H1 (cell line): ENCODE results near the gene CIC. TPM values are rescaled to one million over a fixed set of nuclear protein-coding genes. Genes with fewer than 3 reads are reported as not detected.
A peak's percentile ranks its signal among the peaks of the same experiment; 100 is the strongest.

Experiments
- BRCA1 ChIP-seq: IDR thresholded peaks from 2 replicates; pipeline ENCODE4 v1.6.1; 2012; ENCODE audit warnings: low read depth, low read length, improper control_type of control experiment
- CBX5 ChIP-seq: fragments of 300-800, 300-1000 bp; sonication (generic); IDR thresholded peaks from 2 replicates; pipeline ENCODE4 v1.7.1; 2016; ENCODE audit warnings: antibody characterized with exemption, low read length, low read depth
- CBX8 ChIP-seq: fragments of 300-800, 300-1000 bp; sonication (generic); IDR thresholded peaks from 2 replicates; pipeline ENCODE4 v1.7.1; 2016; ENCODE audit warnings: low read depth, low read length, borderline replicate concordance
- CREB1 ChIP-seq: IDR thresholded peaks from 2 replicates; pipeline ENCODE4 v1.6.1; 2012; ENCODE audit warnings: inconsistent platforms
- E2F6 ChIP-seq: IDR thresholded peaks from 2 replicates; pipeline ENCODE4 v1.6.1; 2012; ENCODE audit warnings: inconsistent platforms
- EZH2 ChIP-seq: fragments of 200-600 bp; sonication (generic); IDR thresholded peaks from 2 replicates; pipeline ENCODE4 v1.7.1; 2012; ENCODE audit warnings: low read depth, mild to moderate bottlenecking, moderate library complexity, low read length, inconsistent platforms; ENCODE audit not compliant: severe bottlenecking
- KDM5A ChIP-seq: fragments of 200-600 bp; IDR thresholded peaks from 2 replicates; pipeline ENCODE4 v1.7.1; 2012; ENCODE audit warnings: mild to moderate bottlenecking, low read length, inconsistent platforms, mixed read lengths
- NANOG ChIP-seq: IDR thresholded peaks from 2 replicates; pipeline ENCODE4 v1.6.1; 2011; ENCODE audit warnings: low read length, low read depth, mild to moderate bottlenecking, inconsistent platforms; ENCODE audit not compliant: insufficient read depth, poor library complexity, severe bottlenecking
- POLR2A ChIP-seq, 2 experiments: IDR thresholded peaks; 1 replicate in 1 of 2; 2 replicates in 1 of 2; pipeline ENCODE4 v1.6.1; 2011; ENCODE audit warnings: low read depth in 2 of 2, low read length in 2 of 2, mild to moderate bottlenecking in 2 of 2; ENCODE audit errors: control extremely low read depth in 1 of 2
- POLR2AphosphoS5 ChIP-seq: IDR thresholded peaks from 2 replicates; pipeline ENCODE4 v1.6.1; 2011; ENCODE audit warnings: low read depth, low read length
- RBBP5 ChIP-seq: IDR thresholded peaks from 2 replicates; pipeline ENCODE4 v1.7.1; 2012; ENCODE audit warnings: low read depth, mild to moderate bottlenecking, inconsistent platforms, low read length, moderate library complexity, borderline replicate concordance
- RXRA ChIP-seq: IDR thresholded peaks from 2 replicates; pipeline ENCODE4 v1.6.1; 2011; ENCODE audit warnings: low read depth, mild to moderate bottlenecking, low read length, moderate library complexity; ENCODE audit not compliant: insufficient read depth
- SIN3A ChIP-seq, 2 experiments: IDR thresholded peaks in 1 of 2; conservative IDR thresholded peaks in 1 of 2; 2 replicates each; pipeline ENCODE4 v1.6.1; 2011 to 2012; ENCODE audit warnings: low read length in 2 of 2, improper control_type of control experiment in 1 of 2, low read depth in 1 of 2, mild to moderate bottlenecking in 1 of 2
- SIX5 ChIP-seq: IDR thresholded peaks from 2 replicates; pipeline ENCODE4 v1.6.1; 2011; ENCODE audit warnings: mild to moderate bottlenecking, low read depth, low read length
- SP1 ChIP-seq: IDR thresholded peaks from 2 replicates; pipeline ENCODE4 v1.6.1; 2011; ENCODE audit warnings: low read depth, low read length
- SP4 ChIP-seq: IDR thresholded peaks from 2 replicates; pipeline ENCODE4 v1.6.1; 2012; ENCODE audit warnings: low read length, inconsistent platforms
- TAF1 ChIP-seq: IDR thresholded peaks from 2 replicates; pipeline ENCODE4 v1.6.1; 2011; ENCODE audit warnings: mild to moderate bottlenecking, low read depth, low read length
- TBP ChIP-seq: IDR thresholded peaks from 2 replicates; pipeline ENCODE4 v1.6.1; 2011; ENCODE audit warnings: low read depth, low read length, improper control_type of control experiment
- TEAD4 ChIP-seq: IDR thresholded peaks from 2 replicates; pipeline ENCODE4 v1.6.1; 2012; ENCODE audit warnings: low read depth, low read length, inconsistent platforms, mixed read lengths
- ZNF274 ChIP-seq: IDR thresholded peaks from 2 replicates; pipeline ENCODE4 v1.7.0; 2012; ENCODE audit warnings: low read length, borderline replicate concordance; ENCODE audit errors: extremely low read depth
- polyA plus RNA-seq, 7 experiments: library from polyadenylated mRNA; depleted of rRNA in 3 of 7; stranded (reverse) in 5 of 7; unstranded in 2 of 7; fragments of >200 nt in 5 of 7; fragments of 200-250 nt in 2 of 7; gene quantifications; 1 replicate in 5 of 7; 2 replicates in 1 of 7; 4 replicates in 1 of 7; pipeline versions ENCODE4 v1.2.1 to v1.2.3, GENCODE V29; 2011 to 2013; ENCODE audit warnings: missing spikeins in 2 of 7, mixed read lengths in 2 of 7
- total RNA-seq: library from RNA; stranded (reverse); fragmentation: NEBNext Ultra II Directional; extraction: Animal tissue kit (Norgen Biotek cat#: 25700); gene quantifications from 2 replicates; pipeline ENCODE4 v1.2.1, GENCODE V29; 2021
- TF ChIP-seq, protein P1 (sequence below): IDR thresholded peaks from 2 replicates; pipeline ENCODE4 v1.6.1; 2011; ENCODE audit warnings: low read length, improper control_type of control experiment
- TF ChIP-seq, protein P2 (sequence below): IDR thresholded peaks from 2 replicates; pipeline ENCODE4 v1.6.1; 2011; ENCODE audit warnings: low read depth, mild to moderate bottlenecking, low read length; ENCODE audit not compliant: insufficient read depth

Gene CIC
- total and polyA plus RNA-seq, 2 of the 8 experiments (the other 6 are each of a cell fraction or from before 2014, with no cell fraction given) = 13.2 to 43.6 TPM

DNA sequence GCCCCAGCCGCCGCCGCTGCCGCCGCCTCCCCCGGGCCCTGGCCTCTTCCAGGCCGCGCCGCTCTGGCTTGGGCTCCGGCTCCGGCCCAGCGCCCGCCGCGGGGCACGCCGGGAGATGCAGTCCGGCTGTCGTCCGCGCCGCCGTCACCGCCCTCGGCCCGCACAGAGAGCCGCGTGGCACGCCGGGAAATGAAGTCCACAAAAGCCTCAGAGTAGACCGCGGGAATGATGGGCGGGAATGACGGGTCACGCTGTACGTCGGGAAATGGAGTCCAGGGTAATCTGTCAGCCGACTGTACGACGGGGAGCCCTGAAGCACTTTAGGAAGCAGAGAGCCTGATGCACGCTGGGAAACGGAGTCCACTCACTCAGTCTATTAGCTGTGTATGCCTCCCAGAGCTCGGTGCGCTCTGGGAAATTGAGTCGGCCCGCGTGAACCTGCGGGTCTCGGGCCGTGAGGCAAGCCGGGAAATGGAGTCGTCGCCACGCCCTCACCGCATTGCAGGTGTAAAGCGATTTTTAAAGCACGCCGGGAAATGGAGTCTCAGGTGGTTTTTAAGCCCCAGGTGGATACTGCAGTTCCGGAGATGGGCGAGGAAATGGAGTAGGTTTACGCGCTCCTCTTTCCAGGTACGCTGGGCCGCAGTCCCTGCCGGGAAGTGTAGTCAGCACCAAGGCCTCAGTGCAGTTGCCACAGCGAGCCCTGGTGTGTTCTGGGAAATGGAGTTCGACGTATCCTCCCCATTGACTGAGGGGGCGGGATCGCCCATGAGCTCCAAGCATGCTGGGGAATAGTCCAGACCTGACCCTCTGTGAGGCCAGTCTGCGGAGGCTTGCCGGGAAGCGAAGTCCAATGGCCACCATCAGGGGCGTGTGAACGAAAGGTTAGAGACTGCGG, 26.3 kb upstream of the CIC start, which contains the start of gene GSK3A (continued):
- TF ChIP-seq, protein P1, sequence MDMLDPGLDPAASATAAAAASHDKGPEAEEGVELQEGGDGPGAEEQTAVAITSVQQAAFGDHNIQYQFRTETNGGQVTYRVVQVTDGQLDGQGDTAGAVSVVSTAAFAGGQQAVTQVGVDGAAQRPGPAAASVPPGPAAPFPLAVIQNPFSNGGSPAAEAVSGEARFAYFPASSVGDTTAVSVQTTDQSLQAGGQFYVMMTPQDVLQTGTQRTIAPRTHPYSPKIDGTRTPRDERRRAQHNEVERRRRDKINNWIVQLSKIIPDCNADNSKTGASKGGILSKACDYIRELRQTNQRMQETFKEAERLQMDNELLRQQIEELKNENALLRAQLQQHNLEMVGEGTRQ = peak; percentile 31; the same call in 1 of the 2 replicates
- TF ChIP-seq BRCA1 (no peak), SIX5 (peak; percentile 87), RXRA (no peak), TAF1 (peak; percentile 86), TEAD4 (0 out of 2 replicates have a peak, but pooled peaks have one; percentile 19), POLR2A (IDR thresholded peaks at IDR 0.05; ENCODE audit: control extremely low read depth in 1 of 2, low read depth in 2 of 2, low read length in 2 of 2) (peak; percentile 51 to 94), SP1 (peak; percentile 60), CBX8 (no peak), CBX5 (no peak), KDM5A (no peak), POLR2AphosphoS5 (peak; percentile 86), SIN3A (conservative IDR thresholded peaks at IDR 0.05 in 1 of 2, IDR thresholded peaks at IDR 0.05 in 1 of 2; ENCODE audit: low read depth in 1 of 2, low read length in 2 of 2) (peak; percentile 40 to 51; a peak in 1 of 4 replicates), EZH2 (no peak), RBBP5 (peak; percentile 54; the same call in 1 of the 2 replicates), E2F6 (peak; percentile 30; the same call in 1 of the 2 replicates), CREB1 (peak; percentile 89), TBP (peak; percentile 81; the same call in 1 of the 2 replicates), SP4 (peak; percentile 78), ZNF274 (no peak), NANOG (peak; percentile 40)
- TF ChIP-seq, protein P2, sequence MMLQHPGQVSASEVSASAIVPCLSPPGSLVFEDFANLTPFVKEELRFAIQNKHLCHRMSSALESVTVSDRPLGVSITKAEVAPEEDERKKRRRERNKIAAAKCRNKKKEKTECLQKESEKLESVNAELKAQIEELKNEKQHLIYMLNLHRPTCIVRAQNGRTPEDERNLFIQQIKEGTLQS = 0 out of 2 replicates have a peak, but pooled peaks have one; percentile 31
